HCT116 (cell line): Measurements from ENCODE around the gene ANKRD13D. TPM values are rescaled to one million over a fixed set of nuclear protein-coding genes. Genes with fewer than 3 reads are reported as not detected.

Source experiments
- ATAC-seq: fragments of 200-7000 bp; cut with Tn5 transposase; 2 replicates; pipeline ENCODE4 v1.9.1; 2020; ENCODE audit warnings: mild to moderate bottlenecking, moderate library complexity
- BruUV-seq: library from RNA; stranded (reverse); fragments of 400-500 nt; replicated peaks from 2 replicates; lab custom pipeline; 2021; lab: Mats Ljungman, UMichigan
- CTCF ChIA-PET: fragments of 300-600 bp; sonication (Branson Sonifier 250); formaldehyde crosslinking; loops from one replicate; lab custom pipeline; 2021; ENCODE audit warnings: antibody characterized with exemption; lab: Charles Lee
- POLR2A ChIA-PET: fragments of 300-600, 350-600 bp; sonication (Branson Sonifier 250); formaldehyde crosslinking; loops from one replicate; lab custom pipeline; 2021; ENCODE audit warnings: antibody characterized with exemption; lab: Charles Lee
- RAD21 ChIA-PET, 2 experiments: fragments of 300-600 bp; sonication (Branson Sonifier 250); formaldehyde crosslinking; loops; one replicate each; lab custom pipeline; 2023; ENCODE audit warnings: low total read pairs in 2 of 2; ENCODE audit not compliant: uncharacterized antibody in 2 of 2, unreplicated experiment in 2 of 2, low non-redundant PET in 1 of 2; lab: Charles Lee
- DNase-seq: peaks from one replicate; pipeline ENCODE4 v3.0.0-alpha.2; 2010; ENCODE audit warnings: low read depth, low spot score
- H2AFZ ChIP-seq: fragments of 200-600 bp; shearing (Covaris generic), sonication (generic); 2 replicates; pipeline ENCODE4 v1.6.1; 2017; ENCODE audit warnings: low read depth, mixed run types, mixed read lengths, antibody characterized with exemption, low read length; ENCODE audit not compliant: poor library complexity, severe bottlenecking
- H3K27ac ChIP-seq: 2 replicates; pipeline ENCODE4 v1.5.1; 2012; ENCODE audit warnings: low read depth, low read length
- H3K27me3 ChIP-seq: fragments of 200-600 bp; sonication (generic); 2 replicates; pipeline ENCODE4 v1.6.1; 2016; ENCODE audit warnings: mixed run types, low read length, mixed read lengths; ENCODE audit not compliant: insufficient read depth
- H3K36me3 ChIP-seq, 2 experiments: fragments of 200-500 bp in 1 of 2; fragments of 200-600 bp in 1 of 2; sonication (Bioruptor generic) in 1 of 2; sonication (generic) in 1 of 2; 2 replicates each; pipeline versions ENCODE4 v1.5.1 to v1.6.1; 2014 to 2016; ENCODE audit warnings: low read length in 2 of 2, inconsistent platforms in 1 of 2, mixed read lengths in 1 of 2, mixed run types in 1 of 2; ENCODE audit not compliant: insufficient read depth in 2 of 2, control insufficient read depth in 1 of 2
- H3K4me1 ChIP-seq, 2 experiments: fragments of 200-600 bp in 1 of 2; sonication (generic) in 1 of 2; 2 replicates each; pipeline versions ENCODE4 v1.5.1 to v1.6.1; 2012 to 2017; ENCODE audit warnings: low read length in 2 of 2, inconsistent platforms in 1 of 2, mild to moderate bottlenecking in 1 of 2, mixed read lengths in 1 of 2, mixed run types in 1 of 2, moderate library complexity in 1 of 2; ENCODE audit not compliant: insufficient read depth in 2 of 2, control insufficient read depth in 1 of 2
- H3K4me2 ChIP-seq: fragments of 200-600 bp; sonication (generic); 2 replicates; pipeline ENCODE4 v1.6.1; 2017; ENCODE audit warnings: mixed run types, low read length, mixed read lengths
- H3K4me3 ChIP-seq, 2 experiments: fragments of 200-600 bp in 1 of 2; sonication (generic) in 1 of 2; replicated peaks in 1 of 2; 2 replicates each; pipeline ENCODE4 v1.5.1; 2011 to 2016; ENCODE audit warnings: low read length in 2 of 2, control low read depth in 1 of 2, low read depth in 1 of 2, mild to moderate bottlenecking in 1 of 2, mixed read lengths in 1 of 2, mixed run types in 1 of 2
- H3K79me2 ChIP-seq: fragments of 200-600 bp; sonication (generic); 2 replicates; pipeline ENCODE4 v1.6.1; 2017; ENCODE audit warnings: mild to moderate bottlenecking, mixed run types, low read length, moderate library complexity, mixed read lengths; ENCODE audit not compliant: insufficient read depth
- H3K9ac ChIP-seq: fragments of 200-600 bp; sonication (generic); 2 replicates; pipeline ENCODE4 v1.6.1; 2016; ENCODE audit warnings: low read length, mixed read lengths
- H3K9me2 ChIP-seq: fragments of 200-600 bp; sonication (generic), shearing (Covaris generic); 2 replicates; pipeline ENCODE4 v1.6.1; 2017; ENCODE audit warnings: mixed run types, mild to moderate bottlenecking, moderate library complexity; ENCODE audit not compliant: insufficient read depth
- H3K9me3 ChIP-seq, 2 experiments: fragments of 200-500 bp in 1 of 2; fragments of 200-600 bp in 1 of 2; sonication (Bioruptor generic) in 1 of 2; sonication (generic) in 1 of 2; 2 replicates each; pipeline ENCODE4 v1.6.1; 2014 to 2017; ENCODE audit warnings: low read length in 2 of 2, mixed read lengths in 2 of 2, inconsistent platforms in 1 of 2, low read depth in 1 of 2, mild to moderate bottlenecking in 1 of 2, mixed run types in 1 of 2, moderate library complexity in 1 of 2; ENCODE audit not compliant: control insufficient read depth in 1 of 2, insufficient read depth in 1 of 2
- H4K20me1 ChIP-seq: fragments of 200-600 bp; sonication (generic), shearing (Covaris generic); 2 replicates; pipeline ENCODE4 v1.6.1; 2017; ENCODE audit warnings: mixed run types, mild to moderate bottlenecking, moderate library complexity; ENCODE audit not compliant: insufficient read depth
- EZH2 ChIP-seq: fragments of 200-600 bp; sonication (generic); IDR thresholded peaks from 2 replicates; pipeline ENCODE4 v1.6.1; 2017; ENCODE audit warnings: antibody characterized with exemption, mixed run types
- POLR2A ChIP-seq: IDR thresholded peaks from 2 replicates; pipeline ENCODE4 v1.7.0; 2011; ENCODE audit warnings: borderline replicate concordance; ENCODE audit not compliant: insufficient read depth, insufficient read length; ENCODE audit errors: extremely low read depth
- REST ChIP-seq: IDR thresholded peaks from 2 replicates; pipeline ENCODE4 v1.6.1; 2012; ENCODE audit warnings: low read depth
- SIN3A ChIP-seq: IDR thresholded peaks from 2 replicates; pipeline ENCODE4 v1.6.1; 2012; ENCODE audit warnings: low read depth
- intact Hi-C: fragments of 100-400 bp; cut with micrococcal nuclease; formaldehyde crosslinking; loops from 2 replicates; pipeline ENCODE4 v1.10.0; 2022
- total RNA-seq: library from RNA; stranded (reverse); gene quantifications from one replicate; pipeline ENCODE4 v1.2.1, GENCODE V29; 2021; ENCODE audit not compliant: unreplicated experiment

The ANKRD13D gene
- total RNA-seq, 1 experiment from 2014 or later = 61.1 TPM

- POLR2A ChIA-PET = interaction anchor here (0.7 to 1.9 kb wide), 2 partner anchors 10 to 464 kb away, joined by 3 to 10 read pairs; partner anchors contain the start of gene POLD4
- H3K9me2 ChIP-seq = no peaks in the 10 kb centered on the region
- no peak overlapping the region for H3K4me2 ChIP-seq
These were observed 55.2 kb downstream of the ANKRD13D start for GRCh38 chr11:67344264-67344663.

More at GRCh38 chr11:67344264-67344663, 55.2 kb downstream of the ANKRD13D start:
- RAD21 ChIA-PET = no interaction called here
- no peaks in the 10 kb centered on the region for H4K20me1 ChIP-seq
- H2AFZ ChIP-seq = no peak overlapping the region
- no peaks in the 10 kb centered on the region for H3K9me3 ChIP-seq
- no peak overlapping the region for H3K9ac ChIP-seq
- H3K79me2 ChIP-seq = no peaks in the 10 kb centered on the region
- no peak for ATAC-seq
- no peaks in the 10 kb centered on the region for H3K36me3 ChIP-seq
- TF ChIP-seq EZH2 (no peak), REST (no peak), POLR2A (no peak), SIN3A (no peak)
- H3K27me3 ChIP-seq = no peaks in the 10 kb centered on the region
- CTCF ChIA-PET = interaction anchor here (2.9 to 4.2 kb wide), 2 partner anchors 10 to 37 kb away, joined by 23 to 50 read pairs; partner anchors contain the start of gene POLD4
- H3K4me3 ChIP-seq = no peak overlapping the region
- no peak overlapping the region for H3K27ac ChIP-seq
- intact Hi-C loops = no loop called here
- DNase-seq = no peak
- BruUV-seq = no TSS peak
- H3K4me1 ChIP-seq = peaks cover 11 to 41% of the 10 kb centered on the region in 2 experiments
